Superior temporal gyrus (tissue), 1 donor: ENCODE measurements around the gene UTP14A.
"Not testable (repeated sequence)": the region's sequence is repeated elsewhere in the genome, so short reads cannot be mapped to it uniquely, and the experiment has no call there.

ENCODE experiments used
- DNase-seq: peaks from one replicate; pipeline ENCODE4 v3.0.0-alpha.2; 2016; ENCODE audit errors: extremely low spot score

UTP14A gene

GRCh38 chrX:129905787-129906580 is at the start of gene UTP14A:
Gene UTP14A (plus strand): TSS chrX:129906164. CDS start chrX:129906211, 47 bp downstream.
- peak; percentile 92 for DNase-seq

GRCh38 chrX:129859134-129859533 is 46.8 kb upstream of the UTP14A start:
- not testable (repeated sequence) for DNase-seq

- not testable (repeated sequence) for DNase-seq
These were observed 39.6 kb upstream of the UTP14A start for GRCh38 chrX:129866321-129866720.

GRCh38 chrX:129872524-129872923 is 33.4 kb upstream of the UTP14A start:
- DNase-seq = no peak

- DNase-seq = no peak
These were observed 30.3 kb upstream of the UTP14A start for GRCh38 chrX:129875669-129876068.

GRCh38 chrX:129876771-129877305 is 29.1 kb upstream of the UTP14A start:
- DNase-seq = no peak

- DNase-seq = no peak
These were observed 28.6 kb upstream of the UTP14A start for GRCh38 chrX:129877401-129877800.

- DNase-seq = no peak
These were observed 5.9 kb upstream of the UTP14A start for GRCh38 chrX:129900054-129900453.

GRCh38 chrX:129908636-129909035 is 2.7 kb downstream of the UTP14A start:
- DNase-seq = no peak

- peak; percentile 87 for DNase-seq
These were observed 19.5 kb downstream of the UTP14A start for GRCh38 chrX:129925305-129926092.

GRCh38 chrX:129930941-129931410 is 25.0 kb downstream of the UTP14A start:
- no peak for DNase-seq

- DNase-seq = peak; percentile 85
These were observed 25.5 kb downstream of the UTP14A start for GRCh38 chrX:129931411-129932015.

GRCh38 chrX:129932016-129932820 is 26.3 kb downstream of the UTP14A start:
- DNase-seq = peak; percentile 74

- DNase-seq = peak; percentile 8
These were observed 26.9 kb downstream of the UTP14A start for GRCh38 chrX:129932821-129933321.

GRCh38 chrX:129933700-129934099 is 27.7 kb downstream of the UTP14A start:
- peak; percentile 21 for DNase-seq

- DNase-seq = no peak
These were observed 28.5 kb downstream of the UTP14A start for GRCh38 chrX:129934461-129934860.

- DNase-seq = no peak
These were observed 29.0 kb downstream of the UTP14A start for GRCh38 chrX:129934952-129935351.

- peak; percentile 6 for DNase-seq
These were observed 32.1 kb downstream of the UTP14A start for GRCh38 chrX:129938081-129938480.

GRCh38 chrX:129939986-129940385 is 34.0 kb downstream of the UTP14A start:
- DNase-seq = no peak

- no peak for DNase-seq
These were observed 34.8 kb downstream of the UTP14A start for GRCh38 chrX:129940721-129941120.

- no peak for DNase-seq
These were observed 39.2 kb downstream of the UTP14A start for GRCh38 chrX:129945131-129945530.
